ENCODE data around the gene ATP8B4.
"Not testable (repeated sequence)": the region's sequence is repeated elsewhere in the genome, so short reads cannot be mapped to it uniquely, and the experiment has no call there.

The ATP8B4 gene

DNA sequence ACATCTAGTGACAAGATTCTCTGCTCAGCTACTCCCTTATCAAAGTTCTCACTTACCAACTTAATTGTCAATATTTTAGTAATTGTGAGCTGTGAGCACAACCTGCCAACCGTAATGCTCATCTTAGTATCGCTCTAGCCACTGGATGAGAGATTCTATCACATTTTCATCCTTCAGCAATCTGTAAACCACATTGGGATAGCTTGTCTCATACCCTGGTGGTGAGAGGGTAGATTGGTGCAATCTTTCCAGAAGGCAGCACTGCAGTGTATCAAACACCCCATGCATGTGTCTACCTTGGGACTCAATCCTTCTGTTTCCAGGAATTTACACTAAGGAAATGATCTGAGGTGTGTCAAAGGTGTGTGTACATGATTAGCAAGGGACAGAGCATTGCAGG is 18.9 kb upstream of the ATP8B4 start:
- no peak for DNase-seq (ENCODE audit: low read depth)

DNA sequence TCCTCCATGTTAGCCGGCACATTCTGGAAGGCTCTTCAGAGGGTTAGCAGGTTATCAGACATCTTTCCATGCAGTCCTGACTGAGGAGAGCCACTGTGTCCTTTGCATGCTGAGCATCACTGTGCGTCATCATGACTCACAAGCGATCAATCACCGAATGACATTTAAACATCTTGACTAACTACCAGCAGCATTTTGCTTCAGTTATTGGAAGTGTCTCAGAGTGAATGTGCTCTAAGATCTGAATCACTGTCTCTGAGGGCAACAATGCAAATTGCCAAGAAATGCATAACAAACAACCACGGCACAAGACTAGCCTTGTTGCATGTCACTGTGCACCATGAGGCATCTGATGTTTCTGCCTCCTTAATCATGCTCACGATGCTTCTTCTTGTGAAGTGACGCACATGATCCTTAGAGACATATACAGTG is 18.3 kb upstream of the ATP8B4 start:
- no peak for DNase-seq (ENCODE audit: low read depth)

DNA sequence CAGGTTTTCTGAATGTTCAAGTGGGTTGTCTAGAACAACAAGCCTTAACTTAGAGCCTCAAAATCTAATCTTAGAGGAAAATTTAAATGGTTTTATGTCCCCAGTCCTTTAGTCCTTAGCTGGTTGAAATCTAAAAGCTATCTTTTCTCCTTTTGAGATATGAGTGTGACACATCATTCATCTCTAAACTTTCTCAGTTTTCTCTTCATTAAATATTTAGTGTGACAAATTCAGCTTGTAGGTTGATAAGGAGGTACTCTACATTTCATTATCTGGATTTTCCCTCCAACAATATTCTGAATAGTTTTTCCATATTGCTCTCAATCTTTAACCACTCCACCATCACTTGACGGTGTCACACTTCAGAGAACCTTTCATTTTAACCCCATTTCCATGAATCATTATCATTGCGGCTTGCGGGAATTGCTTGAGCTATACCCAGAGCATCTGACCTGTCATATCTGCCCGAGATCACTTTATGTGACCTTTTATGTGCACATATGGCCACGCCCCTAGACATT is 16.1 kb upstream of the ATP8B4 start:
- no peak for DNase-seq (ENCODE audit: low read depth)

DNA sequence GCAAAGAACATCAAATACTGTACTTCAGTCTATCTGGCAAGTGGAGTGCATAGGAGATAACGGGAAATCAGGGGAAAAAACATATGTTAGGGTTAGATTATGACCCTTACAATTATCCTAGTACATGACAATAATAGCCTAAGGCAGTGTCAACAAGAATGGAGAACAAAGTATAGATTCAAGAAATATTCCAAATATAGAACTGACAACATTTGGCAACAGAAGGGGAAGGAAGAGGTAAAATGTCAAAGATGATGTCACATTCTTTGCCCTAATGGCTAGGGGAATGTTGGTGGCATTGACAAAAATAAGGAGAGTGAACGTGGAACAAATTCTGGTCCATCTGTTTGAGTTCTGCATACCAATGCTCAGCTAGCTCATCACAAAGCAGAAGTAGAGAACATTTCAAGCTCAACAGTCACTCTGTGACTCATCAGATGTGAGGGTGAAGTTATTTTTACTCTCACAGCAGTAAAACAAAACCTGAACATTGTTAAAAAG is 15.5 kb upstream of the ATP8B4 start:
- DNase-seq (ENCODE audit: low read depth) = no peak

DNA sequence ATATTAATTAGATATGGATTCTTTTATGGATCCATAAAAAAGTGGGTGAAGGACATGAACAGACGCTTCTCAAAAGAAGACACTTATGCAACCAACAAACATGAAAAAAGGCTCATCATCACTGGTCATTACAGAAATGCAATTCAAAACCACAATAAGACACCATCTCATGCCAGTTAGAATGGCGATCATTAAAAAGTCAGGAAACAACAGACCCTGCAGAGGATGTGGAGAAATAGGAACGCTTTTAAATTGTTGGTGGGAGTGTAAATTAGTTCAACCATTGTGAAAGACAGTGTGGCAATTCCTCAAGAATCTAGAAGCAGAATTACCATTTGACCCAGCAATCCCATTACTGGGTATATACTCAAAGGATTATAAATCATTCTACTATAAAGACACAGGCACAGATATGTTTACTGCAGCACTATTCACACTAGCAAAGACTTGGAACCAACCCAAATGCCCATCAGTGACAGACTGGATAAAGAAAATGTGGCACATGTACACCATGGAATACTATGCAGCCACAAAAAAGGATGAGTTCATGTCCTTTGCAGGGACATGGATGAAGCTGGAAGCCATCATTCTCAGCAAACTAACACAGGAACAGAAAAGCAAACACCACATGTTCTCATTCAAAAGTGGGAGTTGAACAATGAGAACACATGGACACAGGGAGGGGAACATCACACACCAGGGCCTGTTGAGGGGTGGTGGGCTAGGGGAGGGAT is 13.4 kb upstream of the ATP8B4 start:
- DNase-seq (ENCODE audit: low read depth) = not testable (repeated sequence)

DNA sequence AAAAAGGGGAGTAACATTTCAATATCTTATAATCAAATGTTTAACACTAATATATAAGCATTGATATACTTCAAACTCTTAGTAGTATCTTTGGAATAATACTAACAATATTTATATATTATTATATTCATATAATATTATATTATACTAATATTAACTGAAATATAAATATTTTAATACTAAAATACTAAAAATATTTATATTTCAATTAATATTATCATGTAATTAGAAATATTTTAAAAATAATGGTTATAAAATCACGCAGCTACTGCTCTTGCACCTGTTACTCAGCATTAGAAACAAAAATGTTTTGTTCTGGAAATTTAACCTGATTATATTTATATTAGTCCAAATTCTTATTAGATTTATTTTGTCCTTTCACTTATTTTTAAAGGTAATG is 12.6 kb upstream of the ATP8B4 start:
- no peak for DNase-seq (ENCODE audit: low read depth)

DNA sequence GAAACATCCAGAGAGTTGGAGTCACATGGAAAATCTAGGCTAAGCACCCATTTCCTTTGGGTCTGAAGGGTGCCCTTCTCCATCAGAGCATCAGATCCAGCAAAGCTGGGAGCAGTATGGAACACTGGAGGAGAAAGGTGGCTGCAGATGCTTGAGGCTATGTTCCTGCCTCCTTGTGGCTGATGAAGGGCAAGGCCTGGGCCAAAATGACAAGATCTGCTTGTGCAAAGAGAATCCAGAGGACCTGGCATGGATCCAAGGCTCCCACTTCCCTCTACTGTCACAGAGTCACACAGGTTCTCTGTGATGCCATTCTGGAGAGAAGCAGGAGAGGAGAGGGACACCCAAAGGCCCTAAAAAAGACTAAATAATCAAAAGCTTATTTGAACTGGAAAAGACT is 9.2 kb upstream of the ATP8B4 start:
- no peak for DNase-seq (ENCODE audit: low read depth)

DNA sequence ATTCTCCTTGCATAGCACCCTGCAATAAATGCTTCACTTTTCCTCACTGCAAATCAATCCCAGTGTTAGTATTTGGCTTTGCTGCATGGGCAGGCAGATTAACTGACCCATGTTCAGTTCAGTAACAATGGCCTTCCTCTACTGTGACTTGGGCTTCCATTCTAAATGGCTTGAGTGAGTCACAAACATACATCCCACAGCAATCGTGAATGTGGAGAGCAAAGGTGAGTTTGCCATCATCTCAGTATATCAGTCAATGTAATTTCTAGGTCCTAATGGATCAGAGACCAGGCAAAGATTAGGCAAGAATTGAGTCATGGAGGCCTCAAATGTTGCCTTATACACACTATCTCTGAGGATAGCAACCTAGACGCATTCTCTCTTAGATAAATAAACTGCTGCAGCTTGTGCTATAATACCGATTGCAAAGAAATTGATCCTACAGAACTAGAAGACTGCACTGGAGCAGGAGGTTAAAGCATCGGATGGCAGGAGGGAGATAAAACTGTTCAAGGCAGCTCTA is 8.3 kb upstream of the ATP8B4 start:
- DNase-seq (ENCODE audit: low read depth) = no peak

DNA sequence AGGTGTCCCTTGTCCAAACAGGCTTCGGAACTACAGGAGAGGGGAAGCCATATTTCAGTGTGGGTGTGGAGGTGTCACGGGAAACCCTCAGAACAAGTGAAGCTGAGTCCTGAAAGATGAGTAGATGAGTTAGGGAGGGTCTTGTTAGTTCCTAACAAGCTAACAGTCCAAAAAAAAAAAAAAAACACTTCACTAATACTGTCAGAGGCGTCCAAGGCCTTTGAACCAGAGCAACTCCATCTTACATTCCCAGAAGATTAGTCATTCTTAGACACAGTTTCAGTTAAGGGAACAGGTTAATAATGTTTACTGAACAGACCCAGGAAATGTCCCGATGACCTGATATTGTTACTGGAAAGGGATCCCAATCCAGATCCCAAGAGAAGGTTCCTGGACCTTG is 7.0 kb upstream of the ATP8B4 start:
- no peak for DNase-seq (ENCODE audit: low read depth)

DNA sequence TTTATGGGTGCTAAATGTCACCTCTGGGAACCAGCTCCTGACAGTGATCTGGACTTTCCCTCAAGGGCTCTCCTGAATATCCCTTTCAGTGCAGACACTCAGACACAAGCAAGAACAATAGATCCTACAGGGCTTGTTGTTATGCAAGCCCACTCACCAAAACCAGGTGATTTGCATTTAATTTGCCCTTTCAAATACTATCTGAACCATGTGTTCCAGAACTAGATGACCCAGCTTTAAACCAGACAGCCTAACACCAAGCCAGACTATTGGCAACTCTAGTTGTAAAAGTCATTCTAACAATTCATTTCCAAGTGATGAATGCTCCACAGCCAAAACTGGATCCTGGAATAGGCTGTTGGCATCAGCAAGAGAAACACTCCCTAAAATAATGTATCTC is 5.6 kb upstream of the ATP8B4 start:
- no peak for DNase-seq (ENCODE audit: low read depth)

DNA sequence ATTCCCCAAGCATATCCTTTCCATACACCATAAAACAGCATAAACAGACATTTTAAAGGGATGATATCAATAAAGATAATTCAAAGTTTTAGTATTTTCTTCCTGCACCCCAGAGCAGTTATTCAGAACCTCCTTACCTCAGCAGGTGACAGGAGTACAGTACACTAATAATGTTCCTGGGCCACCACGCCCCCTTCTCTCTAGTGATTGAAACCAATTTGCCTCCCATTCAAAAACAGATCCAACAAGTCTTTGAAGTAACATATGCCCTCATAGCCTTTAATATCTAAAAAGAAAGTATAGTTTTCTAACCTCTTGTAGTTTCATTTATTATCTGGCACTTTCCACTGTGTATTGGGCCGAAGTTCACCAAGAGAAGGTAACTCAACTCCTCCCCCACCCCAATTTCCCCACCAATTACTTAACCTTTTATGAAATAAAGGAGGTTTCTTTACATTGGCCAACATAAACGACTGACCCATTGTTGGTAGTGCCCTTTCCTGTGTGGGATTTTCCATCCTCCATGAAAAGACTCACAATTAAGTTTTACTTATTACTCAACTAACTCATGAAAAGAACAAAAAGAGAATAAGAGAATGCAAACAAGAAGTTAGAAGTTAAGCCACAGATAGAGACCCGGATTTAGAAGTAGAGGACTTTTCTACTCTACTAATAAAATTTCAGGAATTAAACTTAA is 5.0 kb upstream of the ATP8B4 start:
- DNase-seq (ENCODE audit: low read depth) = no peak

DNA sequence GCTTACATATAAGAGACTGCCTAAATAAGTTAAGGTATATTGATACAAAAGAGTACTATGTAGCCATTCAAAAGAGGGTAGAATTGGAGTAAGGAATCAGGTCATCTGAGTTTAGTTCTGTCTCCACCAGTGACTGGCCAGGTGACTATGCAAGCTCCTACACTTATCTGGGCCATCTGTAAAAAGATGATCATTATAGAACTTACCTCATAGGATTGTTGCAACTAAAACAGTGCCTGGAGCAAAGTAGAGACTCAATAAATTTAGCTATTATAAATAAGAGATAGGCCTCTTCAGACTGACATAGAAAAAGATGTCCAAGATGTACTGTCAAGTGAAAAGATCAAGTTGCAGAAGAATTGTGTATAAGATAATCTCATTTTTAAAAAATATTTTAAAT is 1.7 kb upstream of the ATP8B4 start:
- no peak for DNase-seq (ENCODE audit: low read depth)

DNA sequence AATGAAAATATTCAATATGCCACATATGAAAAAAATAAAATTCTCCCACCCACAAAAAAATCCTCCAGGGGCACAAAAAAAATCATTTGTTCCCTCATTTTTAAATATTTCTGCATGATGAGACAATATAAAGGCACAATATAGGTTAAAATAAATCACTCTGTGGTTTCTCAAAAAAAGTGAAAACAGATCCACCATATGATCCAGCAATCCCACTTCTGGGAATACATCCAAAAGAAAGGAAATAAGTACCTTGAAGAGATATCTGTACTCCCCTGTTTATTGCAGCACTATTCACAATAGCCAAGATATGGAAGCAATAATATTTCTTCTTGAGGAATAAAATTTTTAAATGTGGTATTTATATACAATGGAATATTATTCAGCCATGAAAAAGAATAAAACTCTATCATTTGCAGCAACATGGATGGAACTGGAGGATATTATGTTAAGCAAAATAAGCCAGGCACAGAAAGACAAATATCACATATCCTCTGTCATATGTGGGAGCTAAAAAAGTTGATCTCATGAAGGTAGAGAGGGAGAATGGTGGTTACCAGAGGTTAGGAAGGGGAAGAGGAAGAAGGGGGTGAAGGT is 1.5 kb downstream of the ATP8B4 start:
- DNase-seq (ENCODE audit: low read depth) = no peak

DNA sequence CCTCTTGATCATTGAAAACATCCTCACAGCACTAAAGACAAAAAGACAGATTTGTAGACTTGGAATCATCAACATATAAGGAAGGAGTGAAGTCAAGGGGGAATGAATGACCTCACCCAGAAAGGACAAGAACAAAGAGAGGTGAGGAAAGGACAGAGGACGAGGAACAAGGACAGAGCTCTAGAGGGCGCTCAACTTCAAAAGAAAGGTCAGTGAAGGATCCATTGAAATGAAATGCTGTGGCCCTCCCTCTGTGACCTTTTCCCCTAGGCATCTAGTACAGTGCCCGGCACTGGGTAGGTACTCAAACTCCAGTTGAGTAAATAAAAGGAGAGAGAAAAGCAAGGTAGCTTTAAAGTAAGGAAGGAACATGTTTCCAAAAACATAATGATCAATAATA is 2.6 kb downstream of the ATP8B4 start:
- no peak for DNase-seq (ENCODE audit: low read depth)

DNA sequence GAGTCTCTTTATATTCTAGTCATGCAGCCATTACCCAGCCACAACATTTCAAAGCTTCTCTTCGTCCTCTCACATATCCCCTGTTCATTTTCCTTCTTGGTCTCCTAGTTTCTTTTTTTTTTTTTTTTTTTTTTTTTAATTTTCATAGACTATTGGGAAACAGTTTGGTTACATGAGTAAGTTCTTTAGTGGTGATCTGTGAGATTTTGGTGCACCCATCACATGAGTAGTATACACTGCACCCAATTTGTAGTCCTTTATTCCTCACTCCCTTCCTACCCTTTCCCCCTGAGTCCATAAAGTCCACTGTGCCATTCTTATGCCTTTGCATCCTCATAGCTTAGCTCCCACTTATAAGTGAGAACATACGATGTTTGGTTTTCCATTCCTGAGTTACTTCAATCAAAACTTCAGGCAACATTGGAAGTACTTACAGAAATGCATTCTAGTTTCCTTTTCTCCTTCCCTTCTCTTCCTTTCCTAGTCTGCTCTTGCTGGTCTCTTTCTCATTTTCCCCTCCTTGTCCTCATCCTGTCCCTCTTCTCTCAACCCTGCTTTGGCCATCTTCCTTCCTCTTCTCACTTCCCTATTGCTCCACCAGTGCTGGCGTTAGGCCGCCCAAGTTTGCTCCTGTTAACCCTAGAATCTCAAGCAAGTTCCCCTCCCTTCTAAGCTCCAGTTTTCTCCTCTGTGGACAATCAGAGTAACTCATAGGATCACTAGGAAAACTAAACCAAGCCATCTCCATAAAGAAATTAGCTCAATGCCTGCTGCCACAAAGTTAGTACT is 4.8 kb downstream of the ATP8B4 start:
- DNase-seq (ENCODE audit: low read depth) = no peak

DNA sequence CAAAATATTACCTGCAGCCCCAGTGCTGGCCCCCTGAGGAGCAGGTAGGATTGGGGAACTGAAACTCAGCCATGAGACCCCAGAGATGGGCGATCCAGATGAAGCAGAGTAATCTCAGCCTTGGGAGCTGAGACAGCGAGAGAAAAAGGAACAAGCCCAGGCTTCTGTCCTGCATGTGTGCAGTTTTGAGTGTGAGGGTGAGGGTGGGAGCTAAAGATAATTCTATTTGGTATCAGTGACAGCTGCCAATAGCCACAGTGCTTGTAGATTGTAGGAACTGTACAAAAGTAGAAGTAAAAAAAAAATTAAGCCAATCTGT is 5.9 kb downstream of the ATP8B4 start:
- no peak for DNase-seq (ENCODE audit: low read depth)

DNA sequence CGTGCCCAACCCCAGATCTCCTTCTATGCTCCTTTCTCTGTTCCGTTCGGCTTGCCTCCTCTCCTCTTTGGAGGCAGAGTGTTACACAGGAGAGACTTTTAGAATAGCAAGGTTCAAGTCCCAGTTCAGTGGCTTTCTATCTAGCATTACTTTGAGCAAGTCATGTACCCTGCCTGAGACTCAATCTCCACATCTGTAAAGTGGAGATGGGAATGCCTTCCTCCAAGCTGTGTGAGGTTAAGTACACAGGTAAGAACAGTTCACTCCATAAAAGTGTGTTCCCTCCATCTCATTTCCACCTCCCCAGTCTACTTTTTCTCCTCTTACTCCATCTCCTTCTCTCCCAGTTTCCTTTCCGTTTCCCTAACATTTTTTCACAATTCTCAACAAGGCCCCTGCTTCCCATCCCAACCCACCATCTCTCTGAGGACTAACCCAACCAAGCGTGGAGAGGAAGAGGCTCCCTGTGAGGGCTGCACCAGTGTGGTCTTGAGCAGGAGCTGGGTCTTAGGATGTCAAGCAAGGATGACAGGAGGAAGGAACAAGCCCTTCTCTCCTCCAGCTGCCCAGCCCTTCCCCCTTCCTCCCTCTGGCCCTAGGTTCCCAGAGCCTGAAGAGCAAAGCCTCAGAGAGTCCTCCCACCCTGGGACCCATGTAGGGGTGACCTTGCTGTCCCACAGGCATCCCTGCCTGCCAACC is 6.4 kb downstream of the ATP8B4 start:
- no peak for DNase-seq (ENCODE audit: low read depth)

DNA sequence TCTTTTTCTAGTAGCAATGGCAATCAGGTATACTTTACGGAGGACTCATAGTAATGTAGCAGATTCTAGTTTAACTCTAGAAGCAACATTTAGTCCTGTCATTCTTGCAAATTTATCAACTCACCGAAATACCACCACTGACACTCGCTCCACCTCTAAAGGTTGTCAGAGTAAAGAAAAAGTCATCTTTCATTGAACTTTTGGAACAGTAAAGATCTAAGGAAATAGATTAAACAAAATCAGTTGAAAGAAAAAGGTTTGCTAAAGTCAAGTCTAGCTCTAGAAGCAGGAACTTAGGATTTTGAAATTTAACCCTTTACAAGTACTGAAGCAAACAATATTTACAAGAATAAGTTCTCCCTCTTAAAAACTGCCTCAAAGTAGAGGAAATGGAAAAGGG is 8.7 kb downstream of the ATP8B4 start:
- DNase-seq (ENCODE audit: low read depth) = no peak

DNA sequence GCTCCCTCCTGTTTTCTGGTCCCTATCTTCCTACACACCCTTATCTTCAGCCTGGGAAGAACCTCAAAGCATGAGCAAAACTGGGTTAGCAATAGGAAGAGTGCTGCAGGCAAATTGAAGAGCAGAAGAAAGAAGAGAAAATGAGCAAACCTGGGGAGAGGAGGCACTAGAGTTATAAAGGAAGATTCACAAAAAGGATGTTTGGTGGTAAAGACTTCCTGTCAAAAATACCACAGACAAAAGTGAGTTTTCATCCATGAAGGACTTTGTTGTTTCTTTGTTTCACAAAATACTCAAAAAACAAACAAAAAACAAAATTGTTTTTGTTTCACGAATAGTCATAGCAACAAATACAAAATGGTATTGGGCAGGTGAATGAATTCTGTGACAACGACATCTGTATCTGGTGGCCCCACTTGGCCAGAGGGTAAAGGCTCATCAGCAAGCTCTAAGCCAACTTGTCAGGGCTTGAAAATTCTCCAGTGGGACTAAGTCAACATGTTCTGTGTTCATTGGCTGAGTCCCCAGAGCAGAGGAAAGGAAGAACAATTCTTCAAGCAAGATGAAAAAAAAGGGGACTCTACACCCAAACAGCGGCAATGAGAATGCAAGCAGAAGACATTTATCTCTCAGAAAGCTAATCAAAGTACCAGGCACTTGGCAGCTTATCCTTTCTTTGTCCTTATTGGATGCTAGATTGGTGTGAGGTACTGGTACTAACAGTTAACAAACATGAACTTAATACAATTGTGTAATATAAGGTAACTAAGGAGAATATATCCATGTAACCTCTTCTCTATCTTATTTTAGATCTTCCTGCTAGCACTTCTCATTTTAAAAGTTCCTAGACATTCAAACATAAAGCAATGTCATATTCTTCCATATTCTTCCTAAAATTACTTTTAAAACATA is 9.7 kb downstream of the ATP8B4 start:
- no peak for DNase-seq (ENCODE audit: low read depth)

DNA sequence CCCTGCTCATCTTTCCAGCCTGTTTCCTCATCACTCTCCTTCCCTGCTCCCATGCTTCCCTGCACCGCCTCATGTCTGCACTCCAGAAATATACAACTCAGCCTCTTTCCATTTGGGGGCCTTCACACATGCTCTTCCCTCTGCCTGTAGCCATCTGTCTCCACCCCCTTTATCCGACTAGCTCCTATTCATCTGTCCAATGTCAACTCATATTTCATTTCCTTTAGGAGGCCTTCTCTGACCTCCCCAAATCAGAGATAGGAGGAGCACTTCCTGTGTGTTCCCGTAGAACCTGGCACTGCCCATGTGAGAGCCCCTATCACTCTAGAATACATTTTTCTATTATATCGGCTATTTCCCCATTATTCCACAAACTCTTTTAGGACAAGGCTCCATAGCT is 10.6 kb downstream of the ATP8B4 start:
- no peak for DNase-seq (ENCODE audit: low read depth)
